Superior temporal gyrus (tissue), 1 donor: ENCODE results near the gene PI4K2B.
"Not testable (repeated sequence)": the region's sequence is repeated elsewhere in the genome, so short reads cannot be mapped to it uniquely, and the experiment has no call there.

Source experiments
- DNase-seq: peaks from one replicate; pipeline ENCODE4 v3.0.0-alpha.2; 2016; ENCODE audit errors: extremely low spot score

Gene PI4K2B

GRCh38 chr4:25242195-25242594, 8.4 kb downstream of the PI4K2B start:
- DNase-seq = not testable (repeated sequence)

GRCh38 chr4:25245181-25245580, 11.3 kb downstream of the PI4K2B start:
- DNase-seq = no peak

- no peak for DNase-seq
Measured at GRCh38 chr4:25246680-25247611, 13.1 kb downstream of the PI4K2B start.

- DNase-seq = not testable (repeated sequence)
Measured at GRCh38 chr4:25248875-25249274, 15.0 kb downstream of the PI4K2B start.

GRCh38 chr4:25249494-25249893, 15.7 kb downstream of the PI4K2B start:
- not testable (repeated sequence) for DNase-seq

- DNase-seq = no peak
Measured at GRCh38 chr4:25252230-25253070, 18.6 kb downstream of the PI4K2B start.

- no peak for DNase-seq
Measured at GRCh38 chr4:25253071-25253445, 19.2 kb downstream of the PI4K2B start.

GRCh38 chr4:25253786-25254185, 20.0 kb downstream of the PI4K2B start:
- not testable (repeated sequence) for DNase-seq

GRCh38 chr4:25258980-25259578, 25.2 kb downstream of the PI4K2B start:
- DNase-seq = no peak

- no peak for DNase-seq
Measured at GRCh38 chr4:25271866-25272265, 38.0 kb downstream of the PI4K2B start.

GRCh38 chr4:25280210-25280609, 46.4 kb downstream of the PI4K2B start:
- DNase-seq = no peak

GRCh38 chr4:25283948-25284347, 50.1 kb downstream of the PI4K2B start:
- no peak for DNase-seq

GRCh38 chr4:25284466-25284865, 50.6 kb downstream of the PI4K2B start:
- no peak for DNase-seq

- DNase-seq = no peak
Measured at GRCh38 chr4:25290490-25291067, 56.7 kb downstream of the PI4K2B start.

- no peak for DNase-seq
Measured at GRCh38 chr4:25291158-25291733, 57.4 kb downstream of the PI4K2B start.

GRCh38 chr4:25297528-25298242, 63.9 kb downstream of the PI4K2B start:
- DNase-seq = no peak

- no peak for DNase-seq
Measured at GRCh38 chr4:25299476-25300203, 65.8 kb downstream of the PI4K2B start.

- no peak for DNase-seq
Measured at GRCh38 chr4:25301471-25301870, 67.6 kb downstream of the PI4K2B start.

GRCh38 chr4:25302626-25303025, 68.8 kb downstream of the PI4K2B start:
- DNase-seq = no peak

- DNase-seq = no peak
Measured at GRCh38 chr4:25303578-25303977, 69.7 kb downstream of the PI4K2B start.
